Astrocyte (in vitro differentiated cells and primary cell): ENCODE results near the gene CHRNA10. TPM values are rescaled to one million over a fixed set of nuclear protein-coding genes. Genes with fewer than 3 reads are reported as not detected.

Source experiments
- DNase-seq: peaks from one replicate; pipeline ENCODE4 v3.0.0-alpha.2; 2010; ENCODE audit warnings: low read depth
- FAIRE-seq: peaks from 2 replicates; lab custom pipeline; 2011; peaks lifted over from hg19 to GRCh38; lab: Jason Lieb, UNC
- H2AFZ ChIP-seq: 2 replicates; pipeline ENCODE4 v1.6.0; 2012; ENCODE audit warnings: low read depth, low read length, inconsistent platforms
- H3K27ac ChIP-seq: 2 replicates; pipeline ENCODE4 v1.5.1; 2011; ENCODE audit warnings: low read depth, low read length, inconsistent platforms
- H3K27me3 ChIP-seq: 2 replicates; pipeline ENCODE4 v1.6.0; 2011; ENCODE audit warnings: low read length, inconsistent platforms; ENCODE audit not compliant: insufficient read depth
- H3K36me3 ChIP-seq: 2 replicates; pipeline ENCODE4 v1.5.1; 2011; ENCODE audit warnings: low read length, inconsistent platforms; ENCODE audit not compliant: insufficient read depth
- H3K4me1 ChIP-seq: 2 replicates; pipeline ENCODE4 v1.5.1; 2011; ENCODE audit warnings: low read length, inconsistent platforms; ENCODE audit not compliant: insufficient read depth
- H3K4me2 ChIP-seq: 2 replicates; pipeline ENCODE4 v1.6.0; 2012; ENCODE audit warnings: low read length, inconsistent platforms
- H3K4me3 ChIP-seq: 2 replicates; pipeline ENCODE4 v1.5.1; 2011; ENCODE audit warnings: low read depth, mild to moderate bottlenecking, low read length, inconsistent platforms; ENCODE audit not compliant: insufficient read depth
- H3K79me2 ChIP-seq: 2 replicates; pipeline ENCODE4 v1.6.0; 2012; ENCODE audit warnings: mild to moderate bottlenecking, low read length, inconsistent platforms; ENCODE audit not compliant: insufficient read depth
- H3K9ac ChIP-seq: 2 replicates; pipeline ENCODE4 v1.6.0; 2012; ENCODE audit warnings: mild to moderate bottlenecking, low read length, inconsistent platforms
- H3K9me3 ChIP-seq: 2 replicates; pipeline ENCODE4 v1.5.1; 2012; ENCODE audit warnings: low read depth, mild to moderate bottlenecking, low read length, inconsistent platforms; ENCODE audit not compliant: insufficient read depth
- H4K20me1 ChIP-seq: 2 replicates; pipeline ENCODE4 v1.6.0; 2012; ENCODE audit warnings: low read length, inconsistent platforms; ENCODE audit not compliant: insufficient read depth
- H3K27ac Mint-ChIP-seq: one replicate; pipeline ENCODE4 v1.8.0; 2021; ENCODE audit warnings: mild to moderate bottlenecking, mixed read lengths; ENCODE audit not compliant: unreplicated experiment
- H3K27me3 Mint-ChIP-seq: one replicate; pipeline ENCODE4 v1.8.0; 2021; ENCODE audit warnings: low read depth, mixed read lengths; ENCODE audit not compliant: unreplicated experiment
- H3K36me3 Mint-ChIP-seq: one replicate; pipeline ENCODE4 v1.8.0; 2021; ENCODE audit warnings: low read depth, mixed read lengths; ENCODE audit not compliant: unreplicated experiment
- H3K4me1 Mint-ChIP-seq: one replicate; pipeline ENCODE4 v1.8.0; 2021; ENCODE audit warnings: low read depth, mixed read lengths; ENCODE audit not compliant: unreplicated experiment
- H3K4me3 Mint-ChIP-seq: one replicate; pipeline ENCODE4 v1.8.0; 2021; ENCODE audit warnings: mild to moderate bottlenecking, moderate library complexity, mixed read lengths; ENCODE audit not compliant: unreplicated experiment
- H3K9me3 Mint-ChIP-seq: one replicate; pipeline ENCODE4 v1.8.0; 2021; ENCODE audit warnings: mild to moderate bottlenecking, mixed read lengths; ENCODE audit not compliant: unreplicated experiment
- CTCF ChIP-seq: IDR thresholded peaks from 2 replicates; pipeline ENCODE4 v1.5.1; 2011; ENCODE audit warnings: low read depth, mild to moderate bottlenecking, inconsistent platforms, low read length, moderate library complexity; ENCODE audit not compliant: insufficient read depth
- EZH2 ChIP-seq: IDR thresholded peaks from 2 replicates; pipeline ENCODE4 v1.6.1; 2012; ENCODE audit warnings: mild to moderate bottlenecking, low read length, inconsistent platforms; ENCODE audit not compliant: insufficient read depth
- total RNA-seq: library from RNA; stranded (reverse); gene quantifications from 2 replicates; pipeline ENCODE4 v1.2.1, GENCODE V29; 2021

The CHRNA10 gene
- total RNA-seq, 1 donor from 2014 or later, result 1.5 TPM

DNA sequence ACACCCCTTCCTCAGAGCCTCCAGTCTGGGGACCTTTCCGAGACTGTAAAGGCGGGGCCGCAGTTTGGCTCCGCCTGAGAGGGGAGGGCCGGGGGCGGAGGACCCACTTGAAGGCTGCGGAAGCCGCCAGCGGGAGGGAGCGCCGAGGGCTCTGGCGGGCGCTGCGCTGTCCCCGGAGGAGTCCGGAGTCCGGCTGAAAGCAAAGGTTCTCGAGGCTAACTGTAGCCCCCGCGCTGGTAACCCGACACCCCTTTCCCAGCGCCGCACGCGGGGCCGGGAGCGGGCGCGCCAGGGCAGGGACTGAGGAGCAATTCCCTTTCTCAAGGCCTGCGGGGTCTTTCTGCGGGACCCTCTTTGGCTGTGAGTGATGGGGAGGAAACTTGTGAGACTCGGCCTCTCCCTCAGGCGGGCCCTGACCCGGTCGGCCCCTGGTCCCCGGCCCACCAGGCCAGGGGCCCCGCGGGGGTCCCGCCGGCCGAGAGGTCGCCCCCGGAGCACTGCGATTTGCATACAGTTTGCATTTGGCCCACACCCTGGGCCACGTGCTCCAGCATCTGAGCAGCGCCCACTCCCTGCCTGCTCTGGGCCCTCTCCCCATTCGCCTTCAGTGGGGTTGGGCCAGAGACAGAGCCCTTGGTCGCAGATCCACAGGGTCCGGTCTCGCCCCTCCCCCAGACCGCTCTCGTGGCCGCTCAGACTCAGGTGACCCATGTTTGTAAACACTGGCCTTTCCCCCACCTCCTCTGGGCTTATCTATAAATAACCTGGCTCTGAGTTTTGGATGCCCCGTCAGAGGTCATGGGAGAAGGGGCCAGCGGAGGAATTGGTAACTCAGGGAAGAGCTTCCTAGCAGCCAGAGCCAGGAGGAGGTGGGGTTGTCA lies 28.9 kb downstream of the CHRNA10 start:
- peak overlapping the region; percentile 93 for H3K4me2 ChIP-seq
- peaks cover 35% of the 10 kb centered on the region for H3K27me3 Mint-ChIP-seq
- peak overlapping the region; percentile 78 for H3K9ac ChIP-seq
- peak overlapping the region; percentile 64 for H3K4me3 ChIP-seq
- H3K36me3 Mint-ChIP-seq, result peaks cover 3% of the 10 kb centered on the region
- peaks cover 4% of the 10 kb centered on the region for H3K9me3 Mint-ChIP-seq
- peak overlapping the region; percentile 79 for H2AFZ ChIP-seq
- no peaks in the 10 kb centered on the region for H3K4me1 Mint-ChIP-seq
- no peaks in the 10 kb centered on the region for H3K27me3 ChIP-seq
- DNase-seq, result peak; percentile 67
- H3K4me3 Mint-ChIP-seq, result peak overlapping the region; percentile 80
- no peaks in the 10 kb centered on the region for H3K36me3 ChIP-seq
- no peak overlapping the region for H3K27ac ChIP-seq
- TF ChIP-seq CTCF, result no peak
- no peak for TF ChIP-seq EZH2
- no peak for FAIRE-seq
- H3K79me2 ChIP-seq, result no peaks in the 10 kb centered on the region
- H4K20me1 ChIP-seq, result no peaks in the 10 kb centered on the region
- H3K4me1 ChIP-seq, result peaks cover 7% of the 10 kb centered on the region
- H3K27ac Mint-ChIP-seq, result peak overlapping the region; percentile 70
- no peaks in the 10 kb centered on the region for H3K9me3 ChIP-seq

DNA sequence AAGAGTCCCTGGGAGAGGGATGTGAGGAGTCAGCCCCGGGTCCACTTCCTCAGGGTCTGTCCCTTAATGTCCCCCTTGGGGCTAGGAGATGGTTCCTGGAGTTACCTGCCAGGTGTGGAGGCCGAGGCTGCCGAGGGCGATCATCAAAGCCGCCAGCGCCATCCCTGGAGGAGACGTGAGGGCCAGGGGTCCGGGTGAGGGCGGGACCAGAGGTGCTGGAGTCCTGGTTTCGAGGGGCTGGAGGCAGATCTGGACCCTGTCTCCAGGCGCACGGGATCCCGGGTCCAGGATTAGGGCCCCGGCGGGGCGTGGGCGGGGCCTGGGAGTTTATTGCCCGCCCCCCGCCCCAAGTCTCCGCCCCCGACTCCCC lies 29.5 kb downstream of the CHRNA10 start, which contains the start of gene ART5:
ART5 (minus strand) TSS at position 292 of the 370 bp plus-strand sequence; CDS start at position 162, 130 bp downstream.
- H3K36me3 ChIP-seq, result no peaks in the 10 kb centered on the region
- DNase-seq, result no peak
- Mint-ChIP-seq H3K27me3 (peaks cover 39% of the 10 kb centered on the region), H3K9me3 (peaks cover 4% of the 10 kb centered on the region), H3K4me3 (peak within 1 kb of the TSS; percentile 80), H3K4me1 (no peaks in the 10 kb centered on the region), H3K27ac (peak within 1 kb of the TSS; percentile 70), H3K36me3 (peaks cover 3% of the 10 kb centered on the region)
- H3K9ac ChIP-seq, result peak within 1 kb of the TSS; percentile 78
- H3K9me3 ChIP-seq, result no peaks in the 10 kb centered on the region
- no peaks in the 10 kb centered on the region for H4K20me1 ChIP-seq
- no peak for FAIRE-seq
- TF ChIP-seq CTCF, result no peak
- no peak for TF ChIP-seq EZH2
- H3K27me3 ChIP-seq, result no peaks in the 10 kb centered on the region
- H3K79me2 ChIP-seq, result no peaks in the 10 kb centered on the region
- H3K4me2 ChIP-seq, result peak within 1 kb of the TSS; percentile 93
- H3K4me1 ChIP-seq, result peaks cover 7% of the 10 kb centered on the region
- H3K27ac ChIP-seq, result no peak within 1 kb of the TSS
- H2AFZ ChIP-seq, result peak within 1 kb of the TSS; percentile 79
- H3K4me3 ChIP-seq, result peak within 1 kb of the TSS; percentile 64

DNA sequence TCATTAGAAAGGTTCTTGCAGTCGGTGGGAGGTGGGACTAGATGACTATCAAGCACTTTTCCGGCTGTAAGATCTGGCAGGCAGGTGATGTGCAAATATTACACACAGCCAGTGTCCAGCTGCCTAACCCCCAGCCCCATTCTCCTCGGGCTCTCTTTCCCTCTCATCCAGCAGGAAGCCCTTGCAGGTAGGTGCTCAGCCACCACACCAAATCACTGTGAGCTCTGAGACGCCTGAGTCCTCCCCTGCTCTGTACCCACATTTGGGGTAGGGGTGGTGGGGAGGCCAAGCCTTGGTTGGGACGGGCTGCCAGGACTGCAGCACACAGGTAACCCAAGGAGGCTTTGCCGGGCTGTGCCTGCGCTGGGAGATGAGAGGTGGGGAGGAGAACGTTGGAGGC lies 30.0 kb downstream of the CHRNA10 start:
- H4K20me1 ChIP-seq, result no peaks in the 10 kb centered on the region
- H3K9ac ChIP-seq, result no peak overlapping the region
- peaks cover 7% of the 10 kb centered on the region for H3K4me1 ChIP-seq
- no peak overlapping the region for H3K4me2 ChIP-seq
- FAIRE-seq (no peak), DNase-seq (no peak)
- H3K9me3 ChIP-seq, result no peaks in the 10 kb centered on the region
- no peak overlapping the region for H3K4me3 ChIP-seq
- Mint-ChIP-seq H3K4me1 (no peaks in the 10 kb centered on the region), H3K36me3 (peaks cover 3% of the 10 kb centered on the region), H3K4me3 (peak overlapping the region; percentile 72), H3K27ac (no peak overlapping the region), H3K27me3 (peaks cover 44% of the 10 kb centered on the region), H3K9me3 (peaks cover 4% of the 10 kb centered on the region)
- H3K27ac ChIP-seq, result no peak overlapping the region
- H3K79me2 ChIP-seq, result no peaks in the 10 kb centered on the region
- no peak for TF ChIP-seq EZH2
- no peak for TF ChIP-seq CTCF
- H2AFZ ChIP-seq, result no peak overlapping the region
- no peaks in the 10 kb centered on the region for H3K36me3 ChIP-seq
- no peaks in the 10 kb centered on the region for H3K27me3 ChIP-seq
